ENCODE results near the gene FHIP1B. TPM values are rescaled to one million over a fixed set of nuclear protein-coding genes. Genes with fewer than 3 reads are reported as not detected.

FHIP1B gene
- total and polyA plus RNA-seq, 4 donors: 14.6 to 42.3 (median 33.9) TPM

GRCh38 chr11:6197466-6198200 is 36.8 kb downstream of the FHIP1B start:
- WGBS (ENCODE audit: insufficient coverage): 83% methylated on average over 3 of the region's 4 CpGs
- no peaks in the 10 kb centered on the region for H3K9me3 ChIP-seq (ENCODE audit: control insufficient read depth, insufficient read depth, low read length)
- DNase-seq (ENCODE audit: low read depth in 4 of 6, low spot score in 6 of 6): no peak
- H3K27ac ChIP-seq (ENCODE audit: low read depth, low read length): no peak overlapping the region
- H3K4me1 ChIP-seq (ENCODE audit: control insufficient read depth, insufficient read depth, low read length): no peaks in the 10 kb centered on the region
- no peaks in the 10 kb centered on the region for H3K36me3 ChIP-seq (ENCODE audit: control insufficient read depth, insufficient read depth, low read length)
- no peaks in the 10 kb centered on the region for H3K27me3 ChIP-seq (ENCODE audit: control insufficient read depth, insufficient read depth, low read length)
- no peak overlapping the region for H3K4me3 ChIP-seq (ENCODE audit: low read depth, low read length)

DNA sequence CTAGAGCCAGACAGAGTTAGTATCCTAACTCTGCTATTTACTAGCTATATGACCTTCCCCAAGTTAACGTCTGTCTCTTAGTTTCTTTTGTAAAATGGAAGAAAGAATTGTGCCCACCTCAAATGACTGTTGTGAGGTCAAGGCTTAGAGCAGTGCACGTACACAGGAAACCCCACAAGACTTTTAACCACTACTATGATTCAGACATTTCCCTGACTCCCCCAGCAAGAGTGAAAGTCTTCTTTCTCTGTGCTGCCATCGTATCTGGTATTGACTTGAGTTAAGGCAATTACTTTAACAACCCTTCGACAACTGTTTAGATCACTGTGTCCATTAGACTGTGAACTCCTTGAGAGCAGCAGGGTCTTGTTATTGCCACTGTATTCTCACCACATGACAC is 38.0 kb downstream of the FHIP1B start:
- DNase-seq (ENCODE audit: low read depth in 4 of 6, low spot score in 6 of 6): no peak
- no CpG with 5 or more reads among the region's 4 CpGs for WGBS (ENCODE audit: insufficient coverage)
- Histone ChIP-seq H3K4me1 (ENCODE audit: control insufficient read depth, insufficient read depth, low read length) (no peaks in the 10 kb centered on the region), H3K4me3 (ENCODE audit: low read depth, low read length) (no peak overlapping the region), H3K27ac (ENCODE audit: low read depth, low read length) (no peak overlapping the region), H3K27me3 (ENCODE audit: control insufficient read depth, insufficient read depth, low read length) (no peaks in the 10 kb centered on the region), H3K36me3 (ENCODE audit: control insufficient read depth, insufficient read depth, low read length) (no peaks in the 10 kb centered on the region), H3K9me3 (ENCODE audit: control insufficient read depth, insufficient read depth, low read length) (no peaks in the 10 kb centered on the region)

- no CpG with 5 or more reads among the region's 1 CpG for WGBS (ENCODE audit: insufficient coverage)
- H3K4me1 ChIP-seq (ENCODE audit: control insufficient read depth, insufficient read depth, low read length): no peaks in the 10 kb centered on the region
- no peak overlapping the region for H3K27ac ChIP-seq (ENCODE audit: low read depth, low read length)
- no peaks in the 10 kb centered on the region for H3K9me3 ChIP-seq (ENCODE audit: control insufficient read depth, insufficient read depth, low read length)
- DNase-seq (ENCODE audit: low read depth in 4 of 6, low spot score in 6 of 6): no peak
- H3K36me3 ChIP-seq (ENCODE audit: control insufficient read depth, insufficient read depth, low read length): no peaks in the 10 kb centered on the region
- no peaks in the 10 kb centered on the region for H3K27me3 ChIP-seq (ENCODE audit: control insufficient read depth, insufficient read depth, low read length)
- H3K4me3 ChIP-seq (ENCODE audit: low read depth, low read length): no peak overlapping the region
These were observed 40.3 kb downstream of the FHIP1B start for GRCh38 chr11:6194065-6194581.

DNA sequence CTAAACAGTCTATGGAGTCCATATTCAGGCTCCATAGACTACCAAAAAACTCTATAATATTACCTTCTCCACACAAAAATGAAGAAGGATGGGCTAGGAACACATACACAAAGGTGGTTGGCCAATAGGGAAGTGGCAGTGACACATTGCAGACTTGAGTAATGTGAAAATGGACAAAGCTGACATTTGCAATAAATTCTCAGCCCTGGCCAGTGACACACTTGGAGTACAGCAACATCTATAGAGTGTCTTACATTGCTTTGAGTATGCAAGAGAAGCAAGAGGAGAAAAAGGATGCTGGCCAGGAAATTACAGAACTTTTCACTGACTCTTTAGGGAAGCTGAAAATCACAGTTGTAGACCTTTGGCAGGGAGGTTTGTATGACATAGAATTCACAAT is 42.7 kb downstream of the FHIP1B start:
- no peaks in the 10 kb centered on the region for H3K27me3 ChIP-seq (ENCODE audit: control insufficient read depth, insufficient read depth, low read length)
- no peak for DNase-seq (ENCODE audit: low read depth in 4 of 6, low spot score in 6 of 6)
- H3K4me3 ChIP-seq (ENCODE audit: low read depth, low read length): no peak overlapping the region

GRCh38 chr11:6175440-6175839 is 59.0 kb downstream of the FHIP1B start:
- Histone ChIP-seq H3K27ac (ENCODE audit: low read depth, low read length) (no peak overlapping the region), H3K36me3 (ENCODE audit: control insufficient read depth, insufficient read depth, low read length) (no peaks in the 10 kb centered on the region), H3K9me3 (ENCODE audit: control insufficient read depth, insufficient read depth, low read length) (no peaks in the 10 kb centered on the region), H3K4me3 (ENCODE audit: low read depth, low read length) (no peak overlapping the region), H3K27me3 (ENCODE audit: control insufficient read depth, insufficient read depth, low read length) (no peaks in the 10 kb centered on the region), H3K4me1 (ENCODE audit: control insufficient read depth, insufficient read depth, low read length) (no peaks in the 10 kb centered on the region)
- 80% methylated on average over 2 of the region's 2 CpGs for WGBS (ENCODE audit: insufficient coverage)
- DNase-seq (ENCODE audit: low read depth in 4 of 6, low spot score in 6 of 6): no peak

More for the DNA sequence above, 42.7 kb downstream of the FHIP1B start:
- H3K9me3 ChIP-seq (ENCODE audit: control insufficient read depth, insufficient read depth, low read length): no peaks in the 10 kb centered on the region
- no peaks in the 10 kb centered on the region for H3K36me3 ChIP-seq (ENCODE audit: control insufficient read depth, insufficient read depth, low read length)
- H3K27ac ChIP-seq (ENCODE audit: low read depth, low read length): no peak overlapping the region
- H3K4me1 ChIP-seq (ENCODE audit: control insufficient read depth, insufficient read depth, low read length): no peaks in the 10 kb centered on the region

DNA sequence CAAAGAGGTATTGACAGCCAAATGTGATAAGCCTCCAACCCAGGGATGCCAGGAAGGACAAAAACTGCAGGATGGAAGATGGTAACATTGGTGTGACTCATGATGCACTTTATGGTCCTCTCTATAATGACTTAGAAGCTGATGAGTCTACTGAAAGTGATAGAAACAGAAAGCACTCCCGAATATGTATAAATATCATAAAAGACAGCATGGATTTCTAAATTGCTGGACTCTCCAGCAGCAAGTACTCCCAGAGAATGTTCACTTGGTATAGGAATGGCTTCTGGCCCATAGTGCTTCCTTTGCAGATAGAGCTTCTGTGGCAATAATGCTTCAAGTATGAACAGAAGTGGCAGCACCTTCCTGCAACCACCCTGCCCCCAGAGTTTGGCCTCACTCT is 64.2 kb downstream of the FHIP1B start, which contains the start of gene OR52B2:
TSS of gene OR52B2 (minus strand) at position 101 of the 400 bp plus-strand sequence. CDS start at position 101, 0 bp downstream.
- Histone ChIP-seq H3K36me3 (ENCODE audit: control insufficient read depth, insufficient read depth, low read length) (no peaks in the 10 kb centered on the region), H3K9me3 (ENCODE audit: control insufficient read depth, insufficient read depth, low read length) (no peaks in the 10 kb centered on the region), H3K27me3 (ENCODE audit: control insufficient read depth, insufficient read depth, low read length) (no peaks in the 10 kb centered on the region), H3K4me3 (ENCODE audit: low read depth, low read length) (no peak within 1 kb of the TSS), H3K27ac (ENCODE audit: low read depth, low read length) (no peak within 1 kb of the TSS), H3K4me1 (ENCODE audit: control insufficient read depth, insufficient read depth, low read length) (no peaks in the 10 kb centered on the region)
- WGBS (ENCODE audit: insufficient coverage): no CpG with 5 or more reads among the region's 1 CpG
- no peak for DNase-seq (ENCODE audit: low read depth in 4 of 6, low spot score in 6 of 6)

Other genes with a start within 250 kb of the FHIP1B start
- gene OR52L1, start 247.7 kb downstream of the FHIP1B start, total RNA-seq: not detected
- not detected for gene OR52L1, start 247.7 kb downstream of the FHIP1B start, polyA plus RNA-seq (ENCODE audit: insufficient read length in 2 of 2)
- under 1 TPM in 1 of 2 donors, not detected in 1; 0.06 TPM for gene OR56A4, start 227.7 kb downstream of the FHIP1B start, total RNA-seq
- under 1 TPM in 1 of 2 donors, not detected in 1; 0.06 TPM for gene OR56A4, start 227.7 kb downstream of the FHIP1B start, polyA plus RNA-seq (ENCODE audit: insufficient read length in 2 of 2)
- under 1 TPM; 0.06 to 0.10 TPM for gene OR56A1, start 203.9 kb downstream of the FHIP1B start, total RNA-seq
- gene OR56A1, start 203.9 kb downstream of the FHIP1B start, polyA plus RNA-seq (ENCODE audit: insufficient read length in 2 of 2): not detected
- not detected for gene OR56B4, start 127.0 kb downstream of the FHIP1B start, total RNA-seq
- gene OR56B4, start 127.0 kb downstream of the FHIP1B start, polyA plus RNA-seq (ENCODE audit: insufficient read length in 2 of 2): not detected
- gene OR52B2, start 64.3 kb downstream of the FHIP1B start, total RNA-seq: not detected
- not detected for gene OR52B2, start 64.3 kb downstream of the FHIP1B start, polyA plus RNA-seq (ENCODE audit: insufficient read length in 2 of 2)
- gene OR52W1, start 35.4 kb downstream of the FHIP1B start, total RNA-seq: not detected
- gene OR52W1, start 35.4 kb downstream of the FHIP1B start, polyA plus RNA-seq (ENCODE audit: insufficient read length in 2 of 2): under 1 TPM; 0.24 TPM
- not detected for gene C11orf42, start 29.1 kb downstream of the FHIP1B start, total RNA-seq
- 1 to 10 TPM; 1.2 to 2.0 TPM for gene C11orf42, start 29.1 kb downstream of the FHIP1B start, polyA plus RNA-seq (ENCODE audit: insufficient read length in 2 of 2)
- gene CNGA4, start 4.5 kb upstream of the FHIP1B start, total RNA-seq: under 1 TPM; 0.20 to 0.39 TPM
- gene CNGA4, start 4.5 kb upstream of the FHIP1B start, polyA plus RNA-seq (ENCODE audit: insufficient read length in 2 of 2): under 1 TPM; 0.68 to 0.78 TPM
- 1 to 10 TPM; 1.6 to 2.0 TPM for gene CCKBR, start 25.2 kb upstream of the FHIP1B start, total RNA-seq
- 1 to 10 TPM; 4.1 to 4.4 TPM for gene CCKBR, start 25.2 kb upstream of the FHIP1B start, polyA plus RNA-seq (ENCODE audit: insufficient read length in 2 of 2)
- 100 to 1,000 TPM in 1 of 2 donors, 10 to 100 TPM in 1; 19.1 to 107 TPM for gene CAVIN3, start 85.9 kb upstream of the FHIP1B start, total RNA-seq
- 10 to 100 TPM; 14.3 to 28.8 TPM for gene CAVIN3, start 85.9 kb upstream of the FHIP1B start, polyA plus RNA-seq (ENCODE audit: insufficient read length in 2 of 2)
- gene SMPD1, start 155.8 kb upstream of the FHIP1B start, total RNA-seq: 10 to 100 TPM; 18.8 to 38.2 TPM
- 10 to 100 TPM; 44.4 to 50.0 TPM for gene SMPD1, start 155.8 kb upstream of the FHIP1B start, polyA plus RNA-seq (ENCODE audit: insufficient read length in 2 of 2)
- 100 to 1,000 TPM; 117 to 154 TPM for gene APBB1, start 184.5 kb upstream of the FHIP1B start, total RNA-seq
- gene APBB1, start 184.5 kb upstream of the FHIP1B start, polyA plus RNA-seq (ENCODE audit: insufficient read length in 2 of 2): 100 to 1,000 TPM; 271 to 282 TPM
- 1 to 10 TPM in 1 of 2 donors, under 1 TPM in 1; 0.89 to 2.8 TPM for gene HPX, start 206.4 kb upstream of the FHIP1B start, total RNA-seq
- gene HPX, start 206.4 kb upstream of the FHIP1B start, polyA plus RNA-seq (ENCODE audit: insufficient read length in 2 of 2): 10 to 100 TPM in 1 of 2 donors, 1 to 10 TPM in 1; 6.0 to 11.0 TPM
- 10 to 100 TPM; 28.2 to 37.7 TPM for gene TRIM3, start 239.3 kb upstream of the FHIP1B start, total RNA-seq
- gene TRIM3, start 239.3 kb upstream of the FHIP1B start, polyA plus RNA-seq (ENCODE audit: insufficient read length in 2 of 2): 10 to 100 TPM; 52.6 to 67.7 TPM
- 10 to 100 TPM; 30.5 to 46.2 TPM for gene ARFIP2, start 246.7 kb upstream of the FHIP1B start, total RNA-seq
- 10 to 100 TPM; 58.3 to 66.4 TPM for gene ARFIP2, start 246.7 kb upstream of the FHIP1B start, polyA plus RNA-seq (ENCODE audit: insufficient read length in 2 of 2)
- gene TIMM10B, start 246.9 kb upstream of the FHIP1B start, total RNA-seq: 10 to 100 TPM; 34.5 to 34.8 TPM
- 10 to 100 TPM; 29.9 to 31.2 TPM for gene TIMM10B, start 246.9 kb upstream of the FHIP1B start, polyA plus RNA-seq (ENCODE audit: insufficient read length in 2 of 2)

All from spinal cord (tissue), 10 donors.